Osteoblast (primary cell): Measurements from ENCODE around the gene MDFI. TPM values are rescaled to one million over a fixed set of nuclear protein-coding genes. Genes with fewer than 3 reads are reported as not detected.

Source experiments
- DNase-seq: peaks from one replicate; pipeline ENCODE4 v3.0.0; 2011; ENCODE audit warnings: low spot score, mixed read lengths; ENCODE audit not compliant: insufficient read length; ENCODE audit errors: missing footprints
- H2AFZ ChIP-seq: 2 replicates; pipeline ENCODE4 v1.6.0; 2011; ENCODE audit warnings: mild to moderate bottlenecking, low read length
- H3K27ac ChIP-seq: 2 replicates; pipeline ENCODE4 v1.5.1; 2011; ENCODE audit warnings: mild to moderate bottlenecking, low read depth, low read length, moderate library complexity
- H3K27me3 ChIP-seq: 2 replicates; pipeline ENCODE4 v1.6.0; 2012; ENCODE audit warnings: mild to moderate bottlenecking, control low read depth, inconsistent platforms, low read length, moderate library complexity; ENCODE audit not compliant: insufficient read depth
- H3K36me3 ChIP-seq: 2 replicates; pipeline ENCODE4 v1.5.1; 2011; ENCODE audit warnings: mild to moderate bottlenecking, low read length, control low read depth, moderate library complexity; ENCODE audit not compliant: insufficient read depth
- H3K4me1 ChIP-seq: 2 replicates; pipeline ENCODE4 v1.5.1; 2011; ENCODE audit warnings: mild to moderate bottlenecking, low read length, control low read depth, moderate library complexity; ENCODE audit not compliant: insufficient read depth
- H3K4me2 ChIP-seq: 2 replicates; pipeline ENCODE4 v1.6.0; 2011; ENCODE audit warnings: mild to moderate bottlenecking, low read length; ENCODE audit not compliant: insufficient read depth
- H3K4me3 ChIP-seq: fragments of 200-600 bp; sonication (generic); 3 replicates; pipeline ENCODE4 v1.5.1; 2012; ENCODE audit warnings: mild to moderate bottlenecking, low read length, inconsistent platforms; ENCODE audit not compliant: insufficient read depth
- H3K79me2 ChIP-seq: 2 replicates; pipeline ENCODE4 v1.6.0; 2012; ENCODE audit warnings: mild to moderate bottlenecking, low read length, control low read depth, inconsistent platforms; ENCODE audit not compliant: insufficient read depth
- H3K9me3 ChIP-seq: 2 replicates; pipeline ENCODE4 v1.5.1; 2011; ENCODE audit warnings: low read depth, low read length, control low read depth
- H4K20me1 ChIP-seq: 2 replicates; pipeline ENCODE4 v1.6.0; 2012; ENCODE audit warnings: mild to moderate bottlenecking, low read length, control low read depth; ENCODE audit not compliant: insufficient read depth
- total RNA-seq: library from RNA; depleted of rRNA; stranded (reverse); fragments of >200 nt; gene quantifications from 2 replicates; pipeline ENCODE4 v1.2.3, GENCODE V29; 2012
- TF ChIP-seq, protein P1 (sequence below): IDR thresholded peaks from 2 replicates; pipeline ENCODE4 v1.5.1; 2011; ENCODE audit warnings: mild to moderate bottlenecking, low read depth, low read length, moderate library complexity; ENCODE audit errors: extremely low read depth

Gene MDFI
- total RNA-seq, 1 donor, result 0.72 TPM

DNA sequence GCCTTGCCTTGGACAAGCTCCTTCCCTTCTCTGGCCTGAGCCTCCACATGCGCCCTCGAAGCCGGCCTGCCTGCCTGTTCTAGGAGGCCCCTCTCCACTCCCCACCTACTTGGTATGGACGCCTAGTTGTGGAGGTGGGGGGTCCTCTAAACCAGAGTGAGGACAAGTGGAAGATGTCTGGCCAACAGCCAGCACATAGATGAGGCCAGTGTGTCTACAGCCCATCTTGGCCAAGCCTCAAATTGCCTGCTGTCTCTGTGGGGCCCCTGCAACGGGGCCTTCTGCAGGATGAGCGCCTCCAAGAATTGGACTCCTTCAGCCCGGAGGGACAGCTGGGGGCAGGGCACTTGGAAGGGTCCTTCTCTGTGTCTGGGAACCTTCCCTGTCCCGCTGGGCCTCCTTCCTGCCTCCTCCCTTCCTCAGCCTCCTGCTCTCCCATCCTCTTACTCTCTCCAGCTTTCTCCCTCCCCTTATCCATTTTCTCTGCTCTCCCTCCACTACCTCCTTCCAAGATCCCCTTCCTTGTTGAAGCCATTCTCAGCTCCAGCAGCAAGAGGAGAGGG lies 1.6 kb downstream of the MDFI start:
- Histone ChIP-seq H3K79me2 (no peaks in the 10 kb centered on the region), H4K20me1 (no peaks in the 10 kb centered on the region), H3K9me3 (no peaks in the 10 kb centered on the region), H2AFZ (no peak overlapping the region), H3K36me3 (no peaks in the 10 kb centered on the region), H3K27ac (no peak overlapping the region), H3K27me3 (peaks cover 89% of the 10 kb centered on the region), H3K4me1 (no peaks in the 10 kb centered on the region), H3K4me3 (no peak overlapping the region), H3K4me2 (no peak overlapping the region)
- peak; percentile 70 for DNase-seq
- TF ChIP-seq, protein P1, sequence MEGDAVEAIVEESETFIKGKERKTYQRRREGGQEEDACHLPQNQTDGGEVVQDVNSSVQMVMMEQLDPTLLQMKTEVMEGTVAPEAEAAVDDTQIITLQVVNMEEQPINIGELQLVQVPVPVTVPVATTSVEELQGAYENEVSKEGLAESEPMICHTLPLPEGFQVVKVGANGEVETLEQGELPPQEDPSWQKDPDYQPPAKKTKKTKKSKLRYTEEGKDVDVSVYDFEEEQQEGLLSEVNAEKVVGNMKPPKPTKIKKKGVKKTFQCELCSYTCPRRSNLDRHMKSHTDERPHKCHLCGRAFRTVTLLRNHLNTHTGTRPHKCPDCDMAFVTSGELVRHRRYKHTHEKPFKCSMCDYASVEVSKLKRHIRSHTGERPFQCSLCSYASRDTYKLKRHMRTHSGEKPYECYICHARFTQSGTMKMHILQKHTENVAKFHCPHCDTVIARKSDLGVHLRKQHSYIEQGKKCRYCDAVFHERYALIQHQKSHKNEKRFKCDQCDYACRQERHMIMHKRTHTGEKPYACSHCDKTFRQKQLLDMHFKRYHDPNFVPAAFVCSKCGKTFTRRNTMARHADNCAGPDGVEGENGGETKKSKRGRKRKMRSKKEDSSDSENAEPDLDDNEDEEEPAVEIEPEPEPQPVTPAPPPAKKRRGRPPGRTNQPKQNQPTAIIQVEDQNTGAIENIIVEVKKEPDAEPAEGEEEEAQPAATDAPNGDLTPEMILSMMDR, result no peak

DNA sequence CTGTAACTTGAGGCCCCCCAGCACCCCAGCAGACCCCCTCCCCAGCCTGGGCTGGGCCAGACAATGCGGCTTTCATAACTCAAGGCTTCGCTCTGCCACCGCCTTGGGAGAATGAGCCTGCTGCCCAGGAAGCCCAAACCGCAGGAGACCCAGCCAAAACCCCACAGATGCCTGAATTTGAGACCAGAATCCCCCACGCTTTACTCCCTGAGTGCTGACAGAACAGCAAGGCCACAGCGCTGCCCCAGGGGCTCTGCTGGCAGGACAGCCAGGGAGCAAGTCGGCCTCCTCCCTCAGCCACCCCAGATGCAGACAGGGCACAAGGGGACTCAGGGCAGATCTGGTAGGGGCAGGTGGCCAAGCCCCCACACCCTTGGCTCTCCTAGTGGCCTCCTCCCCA lies 2.2 kb downstream of the MDFI start:
- TF ChIP-seq, protein P1, result no peak
- Histone ChIP-seq H3K27ac (no peak overlapping the region), H3K27me3 (peaks cover 88% of the 10 kb centered on the region), H3K79me2 (no peaks in the 10 kb centered on the region), H2AFZ (no peak overlapping the region), H3K4me3 (no peak overlapping the region), H4K20me1 (no peaks in the 10 kb centered on the region), H3K9me3 (no peaks in the 10 kb centered on the region), H3K36me3 (no peaks in the 10 kb centered on the region), H3K4me1 (no peaks in the 10 kb centered on the region), H3K4me2 (no peak overlapping the region)
- DNase-seq, result peak; percentile 80

DNA sequence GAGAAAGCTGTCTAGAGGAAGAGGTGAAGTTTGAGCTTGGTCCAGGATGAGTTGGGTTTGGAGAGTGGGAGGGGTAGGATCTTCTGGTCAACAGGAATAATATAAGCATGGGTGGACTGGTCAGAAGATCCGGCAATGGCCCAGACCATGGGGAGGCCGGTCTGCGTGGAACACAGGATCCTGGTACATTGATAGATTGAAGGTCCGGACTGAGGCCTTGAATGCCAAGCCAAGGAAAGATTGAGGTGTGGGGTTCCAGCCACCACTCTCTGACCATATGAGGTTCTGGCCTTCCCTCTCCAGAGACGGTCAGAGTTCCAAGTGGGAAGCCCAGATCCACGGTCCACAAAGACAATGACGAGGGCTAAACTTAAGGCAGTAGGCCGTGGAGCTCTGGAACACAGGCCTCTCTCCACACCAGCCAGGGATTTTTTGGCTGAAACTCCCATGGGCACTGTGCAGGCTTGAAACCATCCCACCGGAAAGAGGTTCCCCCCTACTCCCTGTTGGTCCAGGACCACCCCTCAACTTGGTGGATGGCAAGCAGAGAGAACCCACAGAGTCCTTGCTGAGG lies 3.2 kb downstream of the MDFI start:
- TF ChIP-seq, protein P1, result no peak
- peak; percentile 45 for DNase-seq
- no peak overlapping the region for H3K4me2 ChIP-seq
- H2AFZ ChIP-seq, result no peak overlapping the region
- H3K27me3 ChIP-seq, result peaks cover 91% of the 10 kb centered on the region
- H3K9me3 ChIP-seq, result no peaks in the 10 kb centered on the region
- H3K4me1 ChIP-seq, result no peaks in the 10 kb centered on the region
- no peak overlapping the region for H3K4me3 ChIP-seq
- no peak overlapping the region for H3K27ac ChIP-seq
- H3K79me2 ChIP-seq, result no peaks in the 10 kb centered on the region
- no peaks in the 10 kb centered on the region for H4K20me1 ChIP-seq
- H3K36me3 ChIP-seq, result no peaks in the 10 kb centered on the region

DNA sequence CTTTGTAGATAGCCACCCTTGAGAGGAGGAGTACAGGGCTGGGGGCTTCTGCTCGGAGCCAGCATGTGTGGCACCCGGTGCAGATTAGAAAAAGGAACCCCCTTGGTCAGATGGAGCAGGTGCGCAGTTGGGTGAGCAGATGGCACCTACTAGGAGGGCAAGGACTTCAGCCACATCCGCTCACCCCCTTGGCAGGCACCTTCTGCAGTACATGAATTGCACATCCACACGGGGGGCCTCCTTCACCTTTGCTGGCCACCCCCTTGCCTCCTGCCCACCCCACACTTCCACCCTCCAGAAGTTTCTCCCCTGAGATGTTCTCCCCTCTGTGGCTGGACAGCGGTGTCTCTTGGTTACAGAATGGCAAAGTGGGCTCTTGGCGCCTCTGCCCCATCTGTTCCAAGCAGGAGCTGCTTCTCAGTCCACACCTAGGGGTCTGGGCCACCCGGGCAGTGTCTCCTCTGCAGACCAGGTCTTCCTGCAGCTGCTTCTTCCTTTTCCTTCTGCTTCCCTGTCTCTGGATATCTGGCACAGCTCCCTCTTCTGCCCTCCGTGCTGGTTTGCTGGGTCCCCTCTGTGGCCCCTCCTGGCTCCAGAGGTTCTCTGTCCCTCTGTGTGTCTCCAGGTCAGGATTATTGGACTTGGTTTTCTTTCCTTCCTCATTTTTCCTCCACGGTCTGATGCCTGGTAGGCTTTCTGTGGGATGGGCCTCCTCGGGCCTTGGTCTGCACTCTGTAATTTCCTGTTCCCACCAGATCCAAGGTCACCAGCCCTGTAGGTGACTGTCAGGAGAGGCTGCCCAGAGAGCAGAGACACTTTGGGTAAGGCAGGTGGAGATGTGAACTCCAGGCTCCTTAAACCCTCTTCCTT lies 4.1 kb downstream of the MDFI start:
- Histone ChIP-seq H3K4me1 (no peaks in the 10 kb centered on the region), H3K9me3 (no peaks in the 10 kb centered on the region), H3K27me3 (peaks cover 84% of the 10 kb centered on the region), H3K4me2 (no peak overlapping the region), H3K79me2 (no peaks in the 10 kb centered on the region), H3K4me3 (no peak overlapping the region), H2AFZ (no peak overlapping the region), H3K36me3 (no peaks in the 10 kb centered on the region), H3K27ac (no peak overlapping the region), H4K20me1 (no peaks in the 10 kb centered on the region)
- peak; percentile 73 for DNase-seq
- TF ChIP-seq, protein P1, result no peak
